Measurements from ENCODE around the gene IL2RG.

IL2RG gene

DNA sequence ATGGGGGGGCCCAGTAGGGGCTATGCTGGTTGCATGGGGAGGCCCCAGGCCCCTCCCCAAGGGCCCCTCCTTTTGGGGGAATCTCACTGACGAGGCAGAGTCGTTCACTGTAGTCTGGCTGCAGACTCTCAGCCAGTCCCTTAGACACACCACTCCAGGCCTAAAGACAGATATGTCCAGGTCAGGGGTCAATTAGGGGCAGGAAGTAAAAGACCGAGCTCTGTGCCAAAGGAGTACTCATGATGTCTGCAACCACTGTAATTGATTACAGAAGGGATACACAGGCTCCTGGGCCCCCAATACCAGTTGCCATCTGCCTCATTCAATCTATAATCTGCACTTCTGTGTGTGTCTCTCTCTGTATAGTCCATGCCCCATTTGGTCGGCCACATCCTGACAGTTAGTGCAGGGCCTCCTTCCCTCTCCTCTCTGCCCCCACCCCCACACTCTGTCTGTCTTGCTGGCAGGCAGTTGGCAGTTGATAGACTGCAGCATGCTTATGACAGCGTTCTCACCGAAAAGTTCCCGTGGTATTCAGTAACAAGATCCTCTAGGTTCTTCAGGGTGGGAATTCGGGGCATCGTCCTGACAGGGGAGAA lies 3.5 kb downstream of the IL2RG start:
- no peak for DNase-seq

DNA sequence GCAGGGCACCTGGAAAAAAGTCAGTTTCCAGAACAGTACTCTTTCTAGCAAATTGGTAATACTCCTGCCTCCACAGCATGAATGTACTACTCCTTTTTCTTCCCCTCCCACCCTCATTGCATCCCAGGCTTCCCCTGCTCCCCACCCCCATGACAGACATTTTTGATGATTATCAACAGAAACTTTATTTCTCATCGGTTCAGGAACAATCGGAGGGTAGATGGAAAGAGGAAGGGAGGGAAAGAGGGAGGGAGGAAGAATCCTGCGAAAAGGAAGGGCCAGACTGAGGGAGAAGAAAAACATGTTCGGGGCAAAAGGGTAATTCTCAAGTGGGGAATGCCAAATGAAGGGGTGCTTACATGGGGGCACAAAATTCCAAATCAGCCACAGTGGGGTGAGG lies 4.1 kb downstream of the IL2RG start:
- no peak for DNase-seq

- DNase-seq: no peak
These were observed 5.0 kb downstream of the IL2RG start, which contains the start of gene CXorf65 for GRCh38 chrX:71106427-71106826. Gene CXorf65 (minus strand): TSS chrX:71106740. CDS start chrX:71106556, 184 bp downstream.

GRCh38 chrX:71105628-71106027 lies 5.7 kb downstream of the IL2RG start:
- no peak for DNase-seq

DNA sequence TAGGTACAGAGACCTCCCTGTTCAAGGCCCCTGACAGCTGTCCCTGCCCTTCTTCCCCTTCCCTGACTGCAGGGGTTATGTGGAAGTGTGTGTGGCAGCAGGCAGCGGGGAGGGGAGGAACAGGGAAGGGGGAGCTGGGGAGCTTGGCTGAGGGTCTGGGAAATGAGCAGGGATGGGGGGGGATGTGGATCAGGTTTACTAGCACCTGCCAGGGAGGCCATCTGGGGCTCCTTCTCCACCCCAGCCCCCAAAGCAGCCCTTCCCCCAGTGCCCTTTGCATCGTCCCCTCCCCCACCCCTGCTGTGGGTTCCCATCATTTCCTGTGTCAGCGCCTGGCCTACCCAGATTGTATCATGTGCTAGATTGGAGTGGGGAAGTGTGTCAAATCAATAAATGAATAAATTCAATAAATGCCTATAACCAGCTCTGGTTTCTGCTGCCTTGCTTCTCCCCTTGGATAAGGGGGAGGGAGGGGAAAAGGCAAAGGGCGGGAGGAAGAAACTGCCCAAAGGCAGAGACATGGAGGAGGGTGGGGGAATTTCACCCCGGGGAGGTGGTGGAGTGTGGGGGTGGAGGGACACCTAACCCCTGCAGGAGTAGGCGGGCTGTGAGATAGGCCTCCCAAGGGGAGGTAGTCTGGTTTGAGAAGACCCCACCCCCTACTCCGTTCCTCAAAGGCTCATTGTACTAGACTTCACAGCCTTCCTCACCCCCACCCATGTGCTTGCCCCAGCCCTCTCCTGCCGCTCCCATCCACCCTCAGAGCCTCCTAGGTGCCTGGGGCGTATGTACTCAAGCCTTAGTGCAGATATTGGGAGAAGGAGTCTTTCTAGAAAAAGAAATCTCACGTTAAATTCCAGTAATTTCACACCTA lies 8.0 kb downstream of the IL2RG start:
- no peak for DNase-seq

- DNase-seq: no peak
These were observed 9.1 kb downstream of the IL2RG start for GRCh38 chrX:71102292-71102691.

- no peak for DNase-seq
These were observed 10.5 kb downstream of the IL2RG start for GRCh38 chrX:71100581-71101505.

- no peak for DNase-seq
These were observed 11.6 kb downstream of the IL2RG start for GRCh38 chrX:71099736-71100135.

DNA sequence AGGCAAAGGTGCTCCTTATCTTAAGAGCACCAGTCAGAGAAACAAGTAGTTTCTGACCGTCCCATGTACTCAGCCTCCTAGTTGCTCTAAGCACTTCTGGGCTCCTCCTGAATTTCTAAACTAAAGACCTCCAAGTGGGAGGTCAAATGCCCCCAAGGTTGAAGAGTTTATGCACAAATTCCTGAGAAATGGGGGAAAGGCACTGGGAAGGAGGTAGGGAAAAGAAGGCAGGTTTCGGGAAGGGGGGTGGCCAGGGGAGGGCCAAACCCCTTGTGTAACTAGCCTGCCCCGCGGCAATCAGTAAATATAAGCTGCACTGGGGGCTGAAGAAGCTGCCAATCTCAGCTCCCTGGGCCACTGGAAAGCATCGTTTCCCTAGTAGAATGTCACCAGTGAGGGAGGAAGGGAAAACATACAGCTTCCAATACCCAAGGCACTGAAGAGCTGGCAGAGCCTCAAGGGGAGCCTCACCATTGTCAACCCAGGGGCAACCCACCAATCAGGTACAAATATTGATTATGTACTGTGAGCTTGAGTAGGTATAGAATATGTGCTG lies 12.3 kb downstream of the IL2RG start:
- no peak for DNase-seq

DNA sequence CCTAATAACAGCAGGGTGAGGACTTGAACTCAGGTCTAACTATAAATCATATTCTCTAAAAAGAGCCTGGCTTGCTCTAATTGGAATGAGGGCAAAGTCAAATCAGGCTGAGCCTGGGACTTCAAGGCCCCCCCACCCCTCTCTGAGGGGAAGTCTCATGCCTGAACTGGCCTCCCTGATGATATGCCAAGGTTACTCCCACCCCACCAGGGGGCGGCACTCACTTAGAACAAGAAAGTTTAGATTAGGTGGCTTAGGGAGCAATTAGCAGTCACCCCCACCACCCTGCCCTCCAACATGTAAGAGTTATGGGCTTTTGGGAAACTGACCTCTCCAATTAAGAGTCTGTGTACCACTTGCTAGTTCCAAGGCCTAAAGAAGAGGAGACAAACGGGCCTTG lies 13.1 kb downstream of the IL2RG start:
- peak; percentile 8 to 61 for DNase-seq

DNA sequence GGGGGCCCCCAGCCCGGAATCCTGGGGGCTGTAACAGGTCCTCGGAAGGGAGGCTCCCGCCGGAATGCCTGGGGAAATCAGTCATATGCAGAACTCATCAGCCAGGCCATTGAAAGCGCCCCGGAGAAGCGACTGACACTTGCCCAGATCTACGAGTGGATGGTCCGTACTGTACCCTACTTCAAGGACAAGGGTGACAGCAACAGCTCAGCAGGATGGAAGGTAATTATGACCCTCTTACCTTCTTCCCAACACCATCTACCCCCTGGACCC lies 14.7 kb downstream of the IL2RG start:
- DNase-seq: no peak

DNA sequence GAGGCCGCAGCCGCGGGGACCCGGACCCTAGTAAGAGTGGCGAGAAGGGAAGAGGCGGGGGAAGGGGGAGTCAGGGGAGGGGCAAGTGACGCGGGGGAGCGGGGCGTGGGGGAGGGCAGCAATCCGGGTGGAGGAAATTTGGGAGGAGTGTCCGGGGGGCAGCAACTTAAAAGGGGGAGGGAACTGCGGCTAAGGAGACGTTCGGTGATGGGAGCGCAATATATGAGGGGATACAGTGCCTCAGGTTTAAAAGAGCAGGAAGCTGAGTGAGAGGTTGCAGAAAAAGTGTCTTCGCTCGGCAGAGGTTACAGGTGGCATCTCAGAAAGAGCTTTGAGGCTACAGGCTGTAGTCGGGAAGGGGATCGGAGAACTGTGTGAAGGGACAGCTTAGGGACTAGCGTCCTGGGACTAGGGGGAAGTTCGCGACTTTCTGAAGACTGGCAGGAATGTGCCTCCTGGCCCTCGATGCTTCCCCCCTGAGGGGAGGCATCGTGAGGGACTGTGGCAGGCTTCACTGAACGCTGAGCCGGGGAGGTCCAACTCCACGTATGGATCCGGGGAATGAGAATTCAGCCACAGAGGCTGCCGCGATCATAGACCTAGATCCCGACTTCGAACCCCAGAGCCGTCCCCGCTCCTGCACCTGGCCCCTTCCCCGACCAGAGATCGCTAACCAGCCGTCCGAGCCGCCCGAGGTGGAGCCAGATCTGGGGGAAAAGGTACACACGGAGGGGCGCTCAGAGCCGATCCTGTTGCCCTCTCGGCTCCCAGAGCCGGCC lies 15.2 kb downstream of the IL2RG start:
- DNase-seq: peak in 1 of 2 experiments; percentile 56

GRCh38 chrX:71095555-71095980 lies 15.8 kb downstream of the IL2RG start, which contains the start of gene FOXO4:
Gene FOXO4 (plus strand): TSS chrX:71095851. CDS start chrX:71096529, 678 bp downstream.
- peak; percentile 65 to 88 for DNase-seq

DNA sequence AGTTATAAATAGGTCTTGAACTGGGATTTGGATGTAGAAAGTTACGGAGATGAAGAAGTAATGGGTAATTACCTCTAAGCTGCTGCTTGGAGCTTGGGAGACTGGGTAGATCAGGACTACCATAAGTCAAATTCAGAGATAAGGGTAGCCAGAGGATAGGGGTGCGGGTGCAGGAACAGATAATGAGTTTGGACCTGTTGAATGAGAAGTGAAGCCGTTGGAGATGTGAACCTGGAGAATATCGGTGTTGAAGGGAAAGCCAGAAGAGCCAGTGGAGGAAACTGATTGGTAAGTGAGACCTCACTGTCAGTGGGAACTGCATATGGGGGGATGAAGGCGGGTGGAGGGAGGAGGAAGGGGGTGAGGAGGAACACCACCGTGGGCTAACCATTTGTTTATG lies 16.3 kb downstream of the IL2RG start:
- DNase-seq: no peak

- DNase-seq: no peak
These were observed 20.1 kb downstream of the IL2RG start for GRCh38 chrX:71091263-71091662.

- no peak for DNase-seq
These were observed 25.5 kb downstream of the IL2RG start for GRCh38 chrX:71085900-71086299.

GRCh38 chrX:71082822-71083221 lies 28.6 kb downstream of the IL2RG start:
- DNase-seq: no peak

DNA sequence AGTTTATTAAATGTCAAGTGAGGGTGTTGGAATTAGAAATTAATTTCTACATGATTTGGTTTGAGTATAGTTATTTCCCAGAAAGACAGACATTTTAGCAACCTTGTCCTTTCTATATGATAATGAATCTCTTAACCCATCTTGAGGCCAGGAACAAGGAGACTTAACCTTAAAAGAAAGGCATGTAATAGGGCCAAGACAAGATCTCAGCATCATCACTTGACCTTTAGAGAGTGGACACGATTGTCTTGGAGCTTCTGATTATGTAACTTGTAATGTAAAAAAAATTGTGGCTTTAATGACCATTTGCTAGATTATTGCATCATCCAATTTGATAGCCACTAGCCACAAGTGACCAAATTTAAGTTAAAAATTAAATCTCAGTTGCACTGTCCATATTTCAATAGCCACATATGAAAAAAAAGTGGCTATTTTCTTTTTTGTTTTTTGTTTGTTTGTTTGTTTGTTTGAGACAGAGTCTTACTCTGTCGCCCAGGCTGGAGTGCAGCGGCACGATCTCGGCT lies 29.2 kb downstream of the IL2RG start:
- no peak for DNase-seq

GRCh38 chrX:71081330-71082123 lies 29.9 kb downstream of the IL2RG start:
- DNase-seq: no peak

- DNase-seq: no peak
These were observed 40.8 kb downstream of the IL2RG start for GRCh38 chrX:71070531-71070930.
